Measurements from ENCODE around the gene SH2B2.

GRCh38 chr7:102284891-102285539, 1.7 kb upstream of the SH2B2 start:
- TF ChIP-seq EGR1 (IDR thresholded peaks at IDR 0.05; ENCODE audit: low read depth in 2 of 2) = no peak
- TF ChIP-seq RAD21 (IDR thresholded peaks at IDR 0.05) = no peak
- TF ChIP-seq, protein P1, sequence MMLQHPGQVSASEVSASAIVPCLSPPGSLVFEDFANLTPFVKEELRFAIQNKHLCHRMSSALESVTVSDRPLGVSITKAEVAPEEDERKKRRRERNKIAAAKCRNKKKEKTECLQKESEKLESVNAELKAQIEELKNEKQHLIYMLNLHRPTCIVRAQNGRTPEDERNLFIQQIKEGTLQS (IDR thresholded peaks at IDR 0.05) = no peak
- TF ChIP-seq CTCF (IDR thresholded peaks at IDR 0.05; ENCODE audit: low read depth, low read length, missing input control) = no peak
- TF ChIP-seq YY1 (IDR thresholded peaks at IDR 0.05) = no peak
- TF ChIP-seq JUND (IDR thresholded peaks at IDR 0.05) = no peak
- TF ChIP-seq, protein P2, sequence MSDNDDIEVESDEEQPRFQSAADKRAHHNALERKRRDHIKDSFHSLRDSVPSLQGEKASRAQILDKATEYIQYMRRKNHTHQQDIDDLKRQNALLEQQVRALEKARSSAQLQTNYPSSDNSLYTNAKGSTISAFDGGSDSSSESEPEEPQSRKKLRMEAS (IDR thresholded peaks at IDR 0.05) = no peak
